ENCODE results near the gene SART1.

Gene SART1

GRCh38 chr11:65922565-65922964 is 39.0 kb upstream of the SART1 start:
- H3K27ac Mint-ChIP-seq, result no peak overlapping the region
- peaks cover 29% of the 10 kb centered on the region for H3K36me3 Mint-ChIP-seq
- no peaks in the 10 kb centered on the region for H3K9me3 Mint-ChIP-seq
- peaks cover 26% of the 10 kb centered on the region for H3K4me1 Mint-ChIP-seq
- ATAC-seq, result no peak
- no peak overlapping the region for H3K4me3 Mint-ChIP-seq
- no peaks in the 10 kb centered on the region for H3K27me3 Mint-ChIP-seq

GRCh38 chr11:65925397-65925796 is 36.1 kb upstream of the SART1 start:
- H3K4me3 Mint-ChIP-seq, result no peak overlapping the region
- H3K4me1 Mint-ChIP-seq, result peaks cover 34% of the 10 kb centered on the region

GRCh38 chr11:65927904-65928397 is 33.6 kb upstream of the SART1 start:
- peak; percentile 92 for ATAC-seq
- Mint-ChIP-seq H3K4me3 (peak overlapping the region; percentile 76), H3K27me3 (no peaks in the 10 kb centered on the region), H3K9me3 (no peaks in the 10 kb centered on the region), H3K27ac (peak overlapping the region; percentile 96), H3K36me3 (peaks cover 13% of the 10 kb centered on the region), H3K4me1 (peaks cover 25% of the 10 kb centered on the region)

More at GRCh38 chr11:65925397-65925796, 36.1 kb upstream of the SART1 start:
- Mint-ChIP-seq H3K9me3 (no peaks in the 10 kb centered on the region), H3K27ac (no peak overlapping the region), H3K36me3 (peaks cover 29% of the 10 kb centered on the region), H3K27me3 (no peaks in the 10 kb centered on the region)
- no peak for ATAC-seq

GRCh38 chr11:65928667-65929066 is 32.9 kb upstream of the SART1 start:
- H3K27ac Mint-ChIP-seq, result peak overlapping the region; percentile 96
- no peaks in the 10 kb centered on the region for H3K9me3 Mint-ChIP-seq
- H3K27me3 Mint-ChIP-seq, result no peaks in the 10 kb centered on the region
- no peak for ATAC-seq
- H3K4me1 Mint-ChIP-seq, result peaks cover 25% of the 10 kb centered on the region
- peaks cover 6% of the 10 kb centered on the region for H3K36me3 Mint-ChIP-seq
- H3K4me3 Mint-ChIP-seq, result peak overlapping the region; percentile 76

- Mint-ChIP-seq H3K36me3 (no peaks in the 10 kb centered on the region), H3K9me3 (no peaks in the 10 kb centered on the region), H3K27me3 (peaks cover 3% of the 10 kb centered on the region), H3K4me3 (no peak overlapping the region), H3K4me1 (peaks cover 23% of the 10 kb centered on the region), H3K27ac (no peak overlapping the region)
- no peak for ATAC-seq
These were observed 29.6 kb upstream of the SART1 start for GRCh38 chr11:65931773-65932557.

- H3K4me3 Mint-ChIP-seq, result no peak overlapping the region
These were observed 29.0 kb upstream of the SART1 start for GRCh38 chr11:65932558-65932919.

GRCh38 chr11:65934014-65934413 is 27.5 kb upstream of the SART1 start:
- ATAC-seq, result no peak
- Mint-ChIP-seq H3K36me3 (no peaks in the 10 kb centered on the region), H3K4me3 (no peak overlapping the region), H3K9me3 (no peaks in the 10 kb centered on the region), H3K4me1 (peaks cover 7% of the 10 kb centered on the region), H3K27ac (no peak overlapping the region), H3K27me3 (peaks cover 12% of the 10 kb centered on the region)

More at GRCh38 chr11:65932558-65932919, 29.0 kb upstream of the SART1 start:
- Mint-ChIP-seq H3K27ac (no peak overlapping the region), H3K36me3 (no peaks in the 10 kb centered on the region), H3K27me3 (peaks cover 9% of the 10 kb centered on the region), H3K9me3 (no peaks in the 10 kb centered on the region), H3K4me1 (peaks cover 22% of the 10 kb centered on the region)
- ATAC-seq, result no peak

- no peak overlapping the region for H3K27ac Mint-ChIP-seq
- peaks cover 12% of the 10 kb centered on the region for H3K27me3 Mint-ChIP-seq
- no peaks in the 10 kb centered on the region for H3K9me3 Mint-ChIP-seq
- ATAC-seq, result no peak
- no peak overlapping the region for H3K4me3 Mint-ChIP-seq
- peaks cover 16% of the 10 kb centered on the region for H3K4me1 Mint-ChIP-seq
- H3K36me3 Mint-ChIP-seq, result no peaks in the 10 kb centered on the region
These were observed 23.8 kb upstream of the SART1 start for GRCh38 chr11:65937766-65938165.

GRCh38 chr11:65941720-65942310 is 19.7 kb upstream of the SART1 start:
- Mint-ChIP-seq H3K27ac (peak overlapping the region; percentile 41), H3K4me1 (peaks cover 16% of the 10 kb centered on the region), H3K4me3 (peak overlapping the region; percentile 1), H3K9me3 (no peaks in the 10 kb centered on the region), H3K27me3 (peaks cover 10% of the 10 kb centered on the region), H3K36me3 (no peaks in the 10 kb centered on the region)
- no peak for ATAC-seq

GRCh38 chr11:65942531-65942930 is 19.0 kb upstream of the SART1 start:
- no peak overlapping the region for H3K4me3 Mint-ChIP-seq
- peaks cover 3% of the 10 kb centered on the region for H3K27me3 Mint-ChIP-seq
- no peak overlapping the region for H3K27ac Mint-ChIP-seq
- H3K4me1 Mint-ChIP-seq, result peaks cover 12% of the 10 kb centered on the region
- no peaks in the 10 kb centered on the region for H3K9me3 Mint-ChIP-seq
- no peak for ATAC-seq
- no peaks in the 10 kb centered on the region for H3K36me3 Mint-ChIP-seq

- Mint-ChIP-seq H3K4me3 (no peak overlapping the region), H3K27ac (no peak overlapping the region)
These were observed 17.3 kb upstream of the SART1 start for GRCh38 chr11:65944191-65944590.

GRCh38 chr11:65944767-65945166 is 16.8 kb upstream of the SART1 start:
- no peaks in the 10 kb centered on the region for H3K36me3 Mint-ChIP-seq
- no peak overlapping the region for H3K27ac Mint-ChIP-seq
- H3K4me1 Mint-ChIP-seq, result peaks cover 12% of the 10 kb centered on the region
- H3K4me3 Mint-ChIP-seq, result no peak overlapping the region
- ATAC-seq, result no peak
- no peaks in the 10 kb centered on the region for H3K9me3 Mint-ChIP-seq
- no peaks in the 10 kb centered on the region for H3K27me3 Mint-ChIP-seq

More at GRCh38 chr11:65944191-65944590, 17.3 kb upstream of the SART1 start:
- Mint-ChIP-seq H3K9me3 (no peaks in the 10 kb centered on the region), H3K36me3 (no peaks in the 10 kb centered on the region), H3K4me1 (peaks cover 12% of the 10 kb centered on the region), H3K27me3 (no peaks in the 10 kb centered on the region)
- ATAC-seq, result no peak

GRCh38 chr11:65945430-65945911 is 16.1 kb upstream of the SART1 start, which contains the start of gene TSGA10IP:
Gene TSGA10IP (plus strand): TSS chr11:65945480. CDS start chr11:65945676, 196 bp downstream.
- H3K27me3 Mint-ChIP-seq, result no peaks in the 10 kb centered on the region
- peaks cover 12% of the 10 kb centered on the region for H3K4me1 Mint-ChIP-seq
- no peak within 1 kb of the TSS for H3K27ac Mint-ChIP-seq
- no peaks in the 10 kb centered on the region for H3K36me3 Mint-ChIP-seq
- no peak for ATAC-seq
- H3K9me3 Mint-ChIP-seq, result no peaks in the 10 kb centered on the region
- no peak within 1 kb of the TSS for H3K4me3 Mint-ChIP-seq

- Mint-ChIP-seq H3K27me3 (no peaks in the 10 kb centered on the region), H3K4me1 (peaks cover 8% of the 10 kb centered on the region), H3K9me3 (no peaks in the 10 kb centered on the region), H3K36me3 (no peaks in the 10 kb centered on the region), H3K27ac (no peak overlapping the region), H3K4me3 (no peak overlapping the region)
- ATAC-seq, result no peak
These were observed 15.5 kb upstream of the SART1 start for GRCh38 chr11:65945941-65946558.

- no peaks in the 10 kb centered on the region for H3K9me3 Mint-ChIP-seq
- H3K36me3 Mint-ChIP-seq, result no peaks in the 10 kb centered on the region
- no peak overlapping the region for H3K4me3 Mint-ChIP-seq
- ATAC-seq, result no peak
- no peaks in the 10 kb centered on the region for H3K27me3 Mint-ChIP-seq
- H3K27ac Mint-ChIP-seq, result no peak overlapping the region
- H3K4me1 Mint-ChIP-seq, result peaks cover 2% of the 10 kb centered on the region
These were observed 14.9 kb upstream of the SART1 start for GRCh38 chr11:65946655-65947054.

Measured in stimulated activated memory B cell treated with anti-CD40 and anti-IgM and Interleukin-4, amounts not matched to agents 10 μg/mL and 1 μg/mL and 100 μg/mL, for 72 hours (primary cell).